Vagina (tissue), 2 donors: ENCODE data around the gene CHRNB1. TPM values are rescaled to one million over a fixed set of nuclear protein-coding genes. Genes with fewer than 3 reads are reported as not detected.
A peak's percentile ranks its signal among the peaks of the same experiment; 100 is the strongest.

Experiments used
- DNase-seq, 2 donors: peaks; one replicate each; pipeline ENCODE4 v3.0.0-alpha.2; 2017; ENCODE audit errors: extremely low spot score in 2 of 2
- H3K27ac ChIP-seq: fragments of 200-600 bp; sonication (generic); one replicate; pipeline ENCODE4 v1.5.1; 2019
- H3K27me3 ChIP-seq: fragments of 200-600 bp; sonication (generic); one replicate; pipeline ENCODE4 v1.5.1; 2019
- H3K36me3 ChIP-seq, 2 donors: fragments of 200-600 bp; sonication (generic); one replicate each; pipeline ENCODE4 v1.5.1; 2017 to 2019
- H3K4me1 ChIP-seq: fragments of 200-600 bp; sonication (generic); one replicate; pipeline ENCODE4 v1.5.1; 2019
- H3K4me3 ChIP-seq, 2 donors: fragments of 200-600 bp; sonication (generic); 1 replicate in 1 of 2; 2 replicates in 1 of 2; pipeline ENCODE4 v1.5.1; 2016 to 2019
- H3K9me3 ChIP-seq: fragments of 200-600 bp; sonication (generic); one replicate; pipeline ENCODE4 v1.5.1; 2019
- POLR2A ChIP-seq, 2 donors: fragments of 450-650 bp; IDR thresholded peaks; one replicate each; pipeline ENCODE4 v1.6.1; 2017; ENCODE audit warnings: antibody characterized with exemption in 2 of 2, mild to moderate bottlenecking in 2 of 2, moderate library complexity in 2 of 2
- POLR2AphosphoS5 ChIP-seq, 2 donors: sonication (generic); formaldehyde crosslinking; IDR thresholded peaks; one replicate each; pipeline ENCODE4 v1.9.0; 2017; ENCODE audit warnings: antibody characterized with exemption in 2 of 2, mild to moderate bottlenecking in 2 of 2, low read depth in 1 of 2; ENCODE audit not compliant: insufficient read depth in 1 of 2
- intact Hi-C: fragments of 100-400 bp; cut with DNase I; formaldehyde crosslinking; loops from one replicate; pipeline ENCODE4 v1.15.1; 2023
- total RNA-seq: library from RNA; depleted of rRNA; stranded (reverse); fragments of >200 nt; gene quantifications from one replicate; pipeline ENCODE4 v1.2.3, GENCODE V29; 2016
- TF ChIP-seq, protein P1 (sequence below), 3 experiments: fragments of 450-650 bp in 2 of 3; fragments of 200-600 bp in 1 of 3; sonication (generic) in 1 of 3; IDR thresholded peaks; one replicate each; pipeline ENCODE4 v1.5.1; 2017 to 2019; ENCODE audit warnings: antibody characterized with exemption in 3 of 3, mild to moderate bottlenecking in 2 of 3, moderate library complexity in 2 of 3

Gene CHRNB1
- total RNA-seq, 1 donor from 2014 or later, result 5.9 TPM

DNA sequence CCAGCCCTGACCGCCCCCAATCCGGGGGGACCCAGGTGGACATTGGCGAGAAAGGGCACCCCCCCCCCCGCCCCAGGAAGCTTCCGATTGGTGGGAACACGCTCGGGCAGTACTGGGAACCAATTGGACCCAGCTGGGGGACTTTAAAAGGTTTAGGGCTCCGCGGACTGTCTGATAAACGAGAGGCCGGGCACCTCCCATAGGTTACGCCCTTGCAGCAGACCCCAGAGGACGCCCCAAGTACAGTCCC is 41.2 kb upstream of the CHRNB1 start:
- intact Hi-C loops, result no loop called here
- H3K9me3 ChIP-seq, result no peaks in the 10 kb centered on the region
- TF ChIP-seq POLR2AphosphoS5 (IDR thresholded peaks at IDR 0.05; ENCODE audit: insufficient read depth in 1 of 2, low read depth in 1 of 2), result no peak
- TF ChIP-seq, protein P1, sequence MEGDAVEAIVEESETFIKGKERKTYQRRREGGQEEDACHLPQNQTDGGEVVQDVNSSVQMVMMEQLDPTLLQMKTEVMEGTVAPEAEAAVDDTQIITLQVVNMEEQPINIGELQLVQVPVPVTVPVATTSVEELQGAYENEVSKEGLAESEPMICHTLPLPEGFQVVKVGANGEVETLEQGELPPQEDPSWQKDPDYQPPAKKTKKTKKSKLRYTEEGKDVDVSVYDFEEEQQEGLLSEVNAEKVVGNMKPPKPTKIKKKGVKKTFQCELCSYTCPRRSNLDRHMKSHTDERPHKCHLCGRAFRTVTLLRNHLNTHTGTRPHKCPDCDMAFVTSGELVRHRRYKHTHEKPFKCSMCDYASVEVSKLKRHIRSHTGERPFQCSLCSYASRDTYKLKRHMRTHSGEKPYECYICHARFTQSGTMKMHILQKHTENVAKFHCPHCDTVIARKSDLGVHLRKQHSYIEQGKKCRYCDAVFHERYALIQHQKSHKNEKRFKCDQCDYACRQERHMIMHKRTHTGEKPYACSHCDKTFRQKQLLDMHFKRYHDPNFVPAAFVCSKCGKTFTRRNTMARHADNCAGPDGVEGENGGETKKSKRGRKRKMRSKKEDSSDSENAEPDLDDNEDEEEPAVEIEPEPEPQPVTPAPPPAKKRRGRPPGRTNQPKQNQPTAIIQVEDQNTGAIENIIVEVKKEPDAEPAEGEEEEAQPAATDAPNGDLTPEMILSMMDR (IDR thresholded peaks at IDR 0.05), result no peak
- no peak for TF ChIP-seq POLR2A (IDR thresholded peaks at IDR 0.05)
- peaks cover 34% of the 10 kb centered on the region for H3K4me1 ChIP-seq
- no peaks in the 10 kb centered on the region for H3K27me3 ChIP-seq
- H3K4me3 ChIP-seq, result peak overlapping the region; percentile 87 to 98
- DNase-seq, result no peak
- peaks cover 0 to 2% of the 10 kb centered on the region in 2 donors for H3K36me3 ChIP-seq
- peak overlapping the region; percentile 98 for H3K27ac ChIP-seq

DNA sequence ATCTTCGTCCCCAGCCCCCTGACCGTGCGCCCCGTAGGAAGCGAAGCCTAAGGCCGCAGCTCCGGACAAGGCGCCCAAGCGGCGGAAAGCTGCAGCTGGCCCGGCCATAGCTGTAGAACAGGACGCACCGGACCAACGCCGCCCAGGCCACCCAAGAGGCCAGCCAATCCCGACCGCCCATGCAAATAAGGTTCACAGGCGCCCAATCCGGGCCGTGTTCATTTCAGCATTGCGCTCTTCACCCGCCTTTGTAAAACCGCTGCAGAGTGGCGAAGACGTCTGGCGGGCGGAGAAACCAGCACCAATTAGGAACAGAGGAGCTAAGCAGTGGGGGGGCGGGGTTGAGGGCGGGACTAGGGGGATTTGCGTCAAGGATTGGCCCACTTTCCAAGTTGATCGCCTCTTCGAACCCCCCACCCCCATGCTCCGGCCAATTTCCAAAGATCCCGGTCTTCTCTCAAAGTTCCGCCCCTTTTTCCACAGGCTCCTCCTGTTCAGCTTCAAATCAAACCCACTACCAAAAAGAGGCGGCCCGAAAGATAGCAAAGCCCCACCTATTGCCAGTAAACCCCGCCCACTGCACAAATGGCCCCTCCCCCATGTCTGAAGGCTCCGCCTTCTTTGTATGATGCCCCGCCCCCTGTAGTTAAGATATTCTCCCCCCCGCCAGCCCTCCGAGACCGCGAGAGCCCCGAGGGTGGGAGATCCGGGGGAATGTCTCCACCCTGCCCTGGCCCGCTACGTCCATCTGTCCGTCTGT is 40.7 kb upstream of the CHRNB1 start, which contains the start of gene TMEM256:
TMEM256 (minus strand) TSS at position 121 of the 760 bp plus-strand sequence; CDS start at position 108, 13 bp downstream.
- H3K4me3 ChIP-seq, result peak within 1 kb of the TSS; percentile 87 to 98
- no peaks in the 10 kb centered on the region for H3K27me3 ChIP-seq
- TF ChIP-seq POLR2AphosphoS5 (IDR thresholded peaks at IDR 0.05; ENCODE audit: insufficient read depth in 1 of 2, low read depth in 1 of 2) (peak; percentile 93 to 98), POLR2A (IDR thresholded peaks at IDR 0.05) (peak; percentile 73 to 97)
- TF ChIP-seq, protein P1 (IDR thresholded peaks at IDR 0.05), result no peak
- H3K4me1 ChIP-seq, result peaks cover 34% of the 10 kb centered on the region
- peaks cover 0 to 7% of the 10 kb centered on the region in 2 donors for H3K36me3 ChIP-seq
- intact Hi-C loops, result no loop called here
- DNase-seq, result peak; percentile 99 to 100
- H3K27ac ChIP-seq, result peak within 1 kb of the TSS; percentile 98
- no peaks in the 10 kb centered on the region for H3K9me3 ChIP-seq

DNA sequence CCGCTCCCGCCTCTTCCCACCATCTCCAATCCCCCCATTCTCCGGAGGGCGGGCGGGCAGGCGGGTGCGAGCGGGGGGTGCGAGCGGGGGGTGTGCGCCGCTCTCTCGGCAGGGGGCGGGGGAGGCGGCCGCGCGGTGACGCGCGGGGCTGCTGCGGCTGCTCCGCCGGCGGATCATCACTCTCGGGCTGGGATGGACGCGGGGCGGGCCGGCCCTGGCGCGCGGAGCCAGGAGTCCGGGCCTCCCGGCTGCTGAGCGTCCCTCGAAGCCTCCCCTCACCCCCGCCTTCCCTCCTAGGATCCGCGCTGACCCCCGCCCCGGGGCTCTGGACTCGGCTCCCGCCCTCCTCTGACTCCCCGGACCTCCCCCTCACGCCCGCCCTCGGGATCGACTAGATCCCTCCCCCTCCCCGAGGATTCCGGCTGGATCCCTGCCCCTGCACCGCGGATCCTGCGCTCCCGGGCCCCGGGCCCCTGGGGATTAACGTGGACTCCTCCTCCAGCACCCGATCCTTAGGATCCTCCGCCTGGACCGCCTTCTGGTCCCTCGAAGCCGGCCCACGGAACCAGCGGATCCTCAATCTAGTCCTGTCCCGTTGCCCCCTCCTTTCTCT is 40.0 kb upstream of the CHRNB1 start:
- TF ChIP-seq, protein P1 (IDR thresholded peaks at IDR 0.05), result no peak
- peak in 1 of 2 donors; percentile 56 for TF ChIP-seq POLR2A (IDR thresholded peaks at IDR 0.05)
- TF ChIP-seq POLR2AphosphoS5 (IDR thresholded peaks at IDR 0.05; ENCODE audit: insufficient read depth in 1 of 2, low read depth in 1 of 2), result peak in 1 of 2 donors; percentile 70
- Histone ChIP-seq H3K36me3 (peaks cover 0 to 11% of the 10 kb centered on the region in 2 donors), H3K27me3 (no peaks in the 10 kb centered on the region), H3K4me1 (peaks cover 34% of the 10 kb centered on the region), H3K9me3 (no peaks in the 10 kb centered on the region), H3K4me3 (peak overlapping the region; percentile 87 to 98), H3K27ac (peak overlapping the region; percentile 98)
- intact Hi-C loops, result loop anchor here (5.0 kb wide), 1 partner anchor 53 kb away; the partner anchor contains the start of gene KCTD11
- DNase-seq, result no peak

DNA sequence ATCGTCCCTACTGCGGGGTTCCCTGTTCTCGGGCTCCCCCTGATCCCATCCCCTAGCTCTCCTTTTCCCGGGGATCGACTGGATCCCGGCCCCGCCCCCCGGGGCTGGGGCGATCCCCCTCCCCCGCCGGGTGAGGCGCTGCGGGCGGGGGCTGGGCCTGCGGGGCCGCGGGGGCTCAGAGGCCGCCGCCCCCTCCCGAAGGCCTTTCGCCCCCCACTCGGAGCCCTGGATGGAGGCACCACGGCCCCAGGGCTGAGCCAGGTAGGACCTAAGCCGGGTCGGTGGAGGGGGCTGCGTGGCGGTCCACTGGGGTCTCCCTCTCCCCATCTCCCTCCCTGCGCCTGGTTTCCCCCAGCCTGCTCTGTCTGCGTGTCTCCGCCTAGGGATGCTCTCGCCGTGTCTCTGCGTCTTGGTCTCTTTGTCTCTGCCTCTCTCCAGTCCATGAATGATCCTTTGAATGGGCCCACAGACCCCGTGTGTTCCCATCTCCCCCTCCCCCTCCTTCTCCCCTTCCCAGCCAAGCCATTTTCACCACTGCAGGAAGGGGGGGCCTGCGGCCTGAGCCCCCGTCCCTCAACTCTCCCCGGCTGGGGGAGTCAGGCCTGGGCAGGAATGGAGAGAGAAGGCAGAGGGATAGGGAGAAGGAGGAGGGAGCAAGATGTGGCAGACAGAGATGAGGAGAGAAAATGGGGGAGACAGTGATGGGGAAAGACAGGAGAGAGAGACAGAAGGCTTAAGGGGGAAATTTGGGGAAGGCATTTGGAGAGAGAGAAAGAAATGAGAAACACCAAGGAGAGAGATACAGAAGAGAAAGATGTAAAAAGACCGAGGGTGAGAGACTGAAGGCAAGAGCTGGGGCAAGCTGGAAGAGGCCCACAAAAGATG is 39.3 kb upstream of the CHRNB1 start:
- H3K4me1 ChIP-seq, result peaks cover 34% of the 10 kb centered on the region
- peaks cover 0 to 16% of the 10 kb centered on the region in 2 donors for H3K36me3 ChIP-seq
- H3K27me3 ChIP-seq, result no peaks in the 10 kb centered on the region
- peak overlapping the region; percentile 87 to 98 for H3K4me3 ChIP-seq
- no peak for DNase-seq
- no peaks in the 10 kb centered on the region for H3K9me3 ChIP-seq
- peak overlapping the region; percentile 98 for H3K27ac ChIP-seq
- TF ChIP-seq POLR2A (IDR thresholded peaks at IDR 0.05), result no peak
- TF ChIP-seq, protein P1 (IDR thresholded peaks at IDR 0.05), result no peak
- no peak for TF ChIP-seq POLR2AphosphoS5 (IDR thresholded peaks at IDR 0.05; ENCODE audit: insufficient read depth in 1 of 2, low read depth in 1 of 2)
- intact Hi-C loops, result loop anchor here (5.0 kb wide), 1 partner anchor 53 kb away; the partner anchor contains the start of gene KCTD11
